Activated T-cell treated with anti-CD3 and anti-CD28 coated beads for 24 hours (primary cell): ENCODE measurements around the gene WFIKKN1.
"Not testable (repeated sequence)": the region's sequence is repeated elsewhere in the genome, so short reads cannot be mapped to it uniquely, and the experiment has no call there.

ENCODE experiments used
- DNase-seq: peaks from one replicate; pipeline ENCODE4 v3.0.0-alpha.2; 2020; ENCODE audit warnings: low read depth

Gene WFIKKN1

DNA sequence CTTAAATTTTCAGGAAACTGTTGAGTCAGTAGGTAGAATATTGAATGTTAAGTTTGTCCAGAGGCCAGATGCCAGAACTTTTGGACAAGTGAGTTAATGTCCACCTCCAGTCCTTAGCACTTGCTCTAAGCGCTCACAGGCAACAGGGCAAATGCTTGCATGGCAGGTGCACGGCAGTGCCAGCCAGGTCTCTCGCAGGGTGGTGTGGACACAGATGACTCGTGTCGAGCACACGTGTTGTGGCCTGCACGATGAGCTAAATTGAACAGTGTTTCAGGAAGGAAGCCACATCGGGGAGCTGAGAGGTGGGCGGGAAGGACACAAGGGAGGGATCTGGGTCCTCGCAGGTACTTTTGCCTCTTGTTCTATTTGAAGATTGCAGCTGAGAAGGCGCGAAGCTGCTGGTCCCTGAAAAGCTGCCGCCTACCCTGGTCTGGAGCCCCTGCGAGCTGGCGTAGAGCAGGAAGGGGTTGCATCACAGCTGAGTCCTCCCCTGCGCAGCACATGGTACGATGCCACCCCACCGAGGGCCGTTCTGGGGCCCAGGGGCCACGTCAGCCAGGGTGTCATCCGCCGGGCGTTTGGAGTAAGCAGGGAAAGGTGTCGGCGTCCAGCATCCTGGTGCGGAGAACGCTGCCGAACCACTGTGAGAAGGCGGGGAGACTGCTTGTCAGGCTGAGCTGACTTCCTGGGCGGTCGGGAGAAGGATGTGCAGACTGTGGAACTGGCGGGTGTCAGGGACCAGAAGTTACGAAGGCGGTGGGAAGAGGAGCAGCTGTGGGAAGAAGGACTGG is 34.6 kb upstream of the WFIKKN1 start:
- DNase-seq, result no peak

- DNase-seq, result no peak
Observed at GRCh38 chr16:596736-597060, 34.1 kb upstream of the WFIKKN1 start.

GRCh38 chr16:597655-598054 is 33.1 kb upstream of the WFIKKN1 start:
- not testable (repeated sequence) for DNase-seq

DNA sequence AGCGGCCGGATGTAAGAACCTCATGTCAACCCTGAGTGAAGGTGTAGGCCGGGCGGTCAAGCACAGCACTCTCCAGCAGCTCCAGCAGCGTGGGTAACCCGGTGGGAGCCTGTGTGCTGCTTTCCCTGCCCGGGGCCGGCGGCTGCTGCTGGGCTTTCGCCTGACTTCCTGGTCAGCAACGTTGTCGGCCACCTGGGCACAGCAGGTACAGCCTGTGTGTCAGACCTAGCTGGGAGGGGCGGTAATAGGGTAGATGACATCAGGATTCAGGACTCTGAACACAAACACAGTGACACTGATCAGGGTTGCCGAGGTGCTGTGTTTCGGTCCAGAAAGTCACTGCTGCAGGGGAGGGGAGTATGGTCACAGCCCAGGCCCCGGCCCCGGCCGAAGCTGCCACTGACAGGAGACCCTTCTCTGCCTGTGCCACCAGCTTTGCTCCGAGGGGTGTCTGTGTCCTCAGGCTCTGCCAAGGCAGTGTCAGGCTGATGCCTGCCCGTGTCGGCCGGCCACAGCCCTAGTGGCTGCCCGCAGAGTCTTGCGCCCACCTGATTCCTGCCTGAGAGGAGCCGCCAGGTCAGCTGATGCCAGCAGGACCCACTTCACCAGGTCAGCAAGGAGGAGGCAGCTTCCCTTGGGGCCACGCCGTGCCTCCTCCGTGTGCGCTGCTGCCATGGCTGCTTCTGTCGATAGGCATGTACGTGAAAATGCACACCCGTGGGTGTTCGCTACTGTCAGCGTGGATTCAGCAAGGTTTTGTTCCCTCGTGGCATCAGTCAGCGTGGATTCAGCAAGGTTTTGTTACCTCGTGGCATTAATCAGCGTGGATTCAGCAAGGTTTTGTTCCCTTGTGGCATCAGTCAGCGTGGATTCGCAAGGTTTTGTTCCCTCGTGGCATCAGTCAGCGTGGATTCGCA is 31.7 kb upstream of the WFIKKN1 start:
- no peak for DNase-seq

DNA sequence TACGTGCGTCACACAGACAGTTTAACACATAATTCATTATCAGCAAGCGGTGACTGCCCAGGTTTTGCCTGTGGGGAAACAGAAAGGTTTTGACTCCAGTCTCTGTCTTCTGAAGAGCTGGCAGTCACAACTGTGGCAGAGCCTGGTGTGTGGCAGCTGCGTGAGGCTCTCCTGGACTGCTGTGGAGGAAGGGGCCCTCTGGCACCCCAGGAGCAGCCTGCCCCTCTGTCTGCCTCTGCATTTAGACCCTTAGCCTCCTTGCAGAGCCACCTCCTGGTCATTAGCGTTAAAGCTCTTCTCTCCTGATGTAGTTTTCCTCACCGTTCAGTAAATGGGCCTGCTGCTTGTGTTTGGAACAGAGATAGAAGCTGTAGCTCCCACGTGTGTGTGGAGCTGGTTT is 30.0 kb upstream of the WFIKKN1 start:
- DNase-seq, result no peak

- DNase-seq, result no peak
Observed at GRCh38 chr16:603933-604332, 26.9 kb upstream of the WFIKKN1 start.

DNA sequence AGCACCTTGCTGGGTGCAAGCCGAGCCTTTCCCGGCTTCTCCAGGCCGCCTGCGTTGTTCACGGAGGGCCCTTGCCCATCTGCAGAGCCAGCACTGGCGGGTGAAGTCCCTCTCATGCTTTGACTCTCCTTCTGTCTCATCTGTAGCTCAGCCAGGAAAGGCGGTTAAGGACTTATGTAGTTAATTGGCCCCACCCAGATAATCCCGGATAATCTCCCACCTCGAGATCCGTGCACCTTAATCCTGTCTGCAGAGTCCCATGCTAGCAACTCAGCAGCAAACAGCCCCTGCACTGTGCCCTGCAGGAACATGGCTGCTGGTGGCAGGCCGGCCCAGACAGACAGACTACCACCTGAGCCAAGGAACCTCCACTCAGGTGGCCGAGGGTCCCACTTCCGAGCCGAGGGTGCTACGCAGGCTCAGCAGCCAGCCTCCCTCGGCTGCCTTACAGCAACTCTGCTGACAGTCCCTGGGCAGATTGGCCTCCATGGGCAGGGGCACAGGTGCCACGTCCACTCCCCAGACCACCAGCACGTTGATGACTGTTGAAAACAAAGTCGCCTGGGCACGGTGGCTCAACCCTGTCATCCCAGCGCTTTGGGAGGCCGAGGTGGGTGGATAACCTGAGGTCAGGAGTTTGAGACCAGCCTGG is 24.0 kb upstream of the WFIKKN1 start:
- DNase-seq, result no peak

GRCh38 chr16:608019-608418 is 22.8 kb upstream of the WFIKKN1 start:
- DNase-seq, result peak; percentile 30

DNA sequence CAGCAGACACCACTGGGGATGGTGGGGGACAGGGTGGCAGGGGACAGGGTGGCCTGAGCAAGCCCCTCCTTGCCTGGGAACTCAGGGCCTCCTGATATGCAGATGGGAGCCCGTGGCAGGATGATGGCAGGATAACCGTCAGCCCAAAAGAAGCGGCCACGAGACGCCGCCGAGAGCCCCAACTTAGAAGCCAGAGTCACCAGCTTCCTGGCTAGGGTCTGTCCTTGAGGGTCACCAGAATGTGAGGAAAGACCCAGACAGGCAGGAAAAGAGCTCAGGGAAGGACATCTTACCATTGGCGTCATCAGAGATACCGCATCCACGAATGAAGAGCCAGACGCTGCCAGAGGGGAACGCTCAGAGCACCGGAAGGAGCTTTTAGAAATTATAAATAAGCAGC is 21.5 kb upstream of the WFIKKN1 start:
- no peak for DNase-seq

DNA sequence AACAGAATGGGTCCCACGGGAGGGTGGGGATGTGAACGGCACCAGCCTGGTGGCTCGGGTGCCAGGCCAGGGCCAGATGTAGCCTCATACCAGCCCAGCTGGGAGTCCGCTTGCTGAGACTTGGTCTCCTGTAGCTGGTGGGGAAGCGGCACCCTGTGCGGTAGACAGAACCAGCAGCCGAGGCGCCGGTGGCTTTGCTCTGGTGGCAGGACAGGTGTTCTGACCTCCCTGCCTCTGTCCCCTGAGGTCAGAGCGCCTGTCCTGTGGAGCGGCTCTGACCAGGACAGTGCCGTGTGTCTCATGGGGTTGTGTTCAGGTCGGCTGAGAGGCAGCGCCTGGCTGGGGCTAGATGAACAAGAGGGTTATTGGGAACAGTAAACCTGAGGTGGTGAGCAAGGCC is 20.8 kb upstream of the WFIKKN1 start:
- DNase-seq, result no peak

DNA sequence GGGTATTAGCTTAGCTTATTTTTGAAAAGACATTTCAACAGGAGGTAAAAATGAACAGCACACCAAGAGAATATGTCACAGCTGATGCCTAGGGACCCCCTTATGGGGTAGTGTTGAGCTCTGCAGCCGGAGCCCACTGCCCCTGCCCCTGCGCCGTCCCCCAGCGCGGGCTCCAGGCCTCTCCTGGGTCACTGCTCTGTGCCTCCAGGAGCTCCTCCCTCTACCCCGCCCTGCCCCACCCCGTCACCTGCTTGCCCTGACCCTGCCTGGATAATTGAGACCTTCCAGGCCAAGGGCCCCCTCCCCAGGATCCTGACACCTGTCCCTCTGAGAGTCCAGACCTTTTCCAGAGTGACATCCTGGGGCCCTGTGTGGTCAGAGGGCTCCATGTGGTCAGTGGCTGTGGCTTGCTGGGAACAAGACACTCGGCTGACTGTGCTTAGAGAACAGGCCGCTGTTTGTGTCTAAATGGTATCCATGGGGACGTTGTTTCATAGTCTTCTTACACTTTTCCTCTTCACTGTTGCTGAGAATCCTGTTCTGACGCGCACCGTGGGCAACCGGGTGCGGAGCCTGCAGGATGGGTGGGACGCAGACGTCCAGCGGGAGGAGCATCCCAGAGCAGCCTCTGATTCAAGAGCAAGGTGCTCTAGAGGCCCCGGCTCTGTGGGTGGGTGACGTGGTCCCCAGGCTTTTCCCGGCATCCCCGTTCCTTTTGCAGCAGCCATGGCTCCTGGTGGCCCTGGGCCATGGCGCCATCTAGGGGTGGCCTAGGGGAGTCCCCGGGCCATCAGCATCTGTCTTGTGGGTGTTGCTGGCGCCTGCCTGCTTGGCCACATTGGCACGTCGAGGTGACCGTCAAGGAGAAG is 20.0 kb upstream of the WFIKKN1 start:
- peak; percentile 47 for DNase-seq

DNA sequence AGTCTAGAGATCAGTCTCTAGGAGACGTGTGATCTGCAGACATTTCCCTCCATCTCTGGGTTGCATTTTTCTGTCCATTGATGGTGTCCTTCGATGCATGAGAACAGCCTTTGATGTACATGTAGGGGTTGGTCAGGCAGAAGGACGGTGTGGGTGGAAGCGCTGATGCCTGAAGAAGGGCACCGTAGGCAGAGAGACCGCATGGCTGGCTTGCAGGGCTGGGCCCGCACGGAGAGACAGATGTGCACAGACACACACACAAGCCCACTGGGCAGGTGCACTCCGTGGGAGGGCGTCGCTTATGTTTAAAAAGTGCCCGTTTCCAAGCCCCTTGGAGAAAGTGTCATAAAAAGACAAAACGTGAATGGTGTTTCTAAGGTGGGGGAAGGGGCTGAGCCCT is 15.7 kb upstream of the WFIKKN1 start:
- DNase-seq, result no peak

DNA sequence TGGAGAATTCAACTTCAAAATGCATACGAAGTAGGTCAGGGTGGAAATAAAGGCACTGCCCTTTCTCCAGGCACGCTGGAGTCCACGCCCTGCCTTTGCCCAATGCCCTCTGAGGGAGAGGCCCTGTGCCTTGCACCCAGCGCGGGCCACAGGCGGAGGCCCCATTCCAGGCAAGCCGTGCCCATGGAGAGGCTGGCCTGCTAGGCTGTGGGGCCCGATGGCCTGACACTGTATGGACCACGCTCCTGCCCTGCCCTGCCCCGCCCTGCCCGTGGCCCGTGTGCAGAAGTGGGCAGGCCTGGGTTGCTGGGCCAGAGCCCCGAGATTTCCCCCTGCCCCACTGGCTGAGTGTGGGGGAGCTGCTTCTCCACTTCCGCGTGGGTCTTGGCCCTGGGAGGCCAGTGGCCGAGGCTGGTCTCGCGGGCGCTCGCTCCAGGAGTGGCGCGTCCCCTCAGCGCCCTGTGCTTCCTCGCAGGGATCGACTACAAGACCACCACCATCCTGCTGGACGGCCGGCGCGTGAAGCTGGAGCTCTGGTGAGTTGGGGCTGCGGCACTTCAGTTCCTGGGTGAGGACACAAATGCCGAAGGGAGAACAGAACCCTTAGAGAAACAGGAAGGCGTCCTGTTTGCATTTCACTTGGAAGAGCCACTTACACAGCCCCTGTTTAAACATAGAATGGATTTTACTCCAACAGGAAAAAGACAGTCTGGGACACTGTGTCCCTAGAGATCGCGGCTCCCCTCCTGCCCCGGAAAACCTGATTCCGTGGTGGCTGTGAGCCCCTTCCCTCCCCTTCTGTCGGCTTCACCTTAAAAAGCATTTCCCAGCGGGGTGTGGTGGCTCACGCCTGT is 13.8 kb upstream of the WFIKKN1 start:
- no peak for DNase-seq

DNA sequence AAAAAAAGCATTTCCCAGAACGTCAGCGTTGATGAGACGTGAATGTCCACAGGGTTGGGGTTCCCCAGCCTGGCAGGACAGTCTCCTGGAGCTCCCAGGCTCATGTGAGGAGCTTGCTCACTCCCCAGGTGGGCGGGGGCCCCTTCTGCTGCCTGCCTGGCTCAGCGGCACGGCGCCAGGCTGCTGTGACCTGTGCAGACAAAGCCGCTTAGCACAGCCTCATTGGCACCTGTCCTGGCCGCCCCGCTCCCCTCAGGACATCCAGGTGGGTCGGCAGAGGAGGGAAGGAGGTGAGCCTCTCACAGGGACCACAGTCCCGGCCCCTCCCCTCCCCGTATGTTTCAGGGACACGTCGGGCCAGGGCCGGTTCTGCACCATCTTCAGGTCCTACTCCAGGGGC is 12.9 kb upstream of the WFIKKN1 start:
- DNase-seq, result no peak

DNA sequence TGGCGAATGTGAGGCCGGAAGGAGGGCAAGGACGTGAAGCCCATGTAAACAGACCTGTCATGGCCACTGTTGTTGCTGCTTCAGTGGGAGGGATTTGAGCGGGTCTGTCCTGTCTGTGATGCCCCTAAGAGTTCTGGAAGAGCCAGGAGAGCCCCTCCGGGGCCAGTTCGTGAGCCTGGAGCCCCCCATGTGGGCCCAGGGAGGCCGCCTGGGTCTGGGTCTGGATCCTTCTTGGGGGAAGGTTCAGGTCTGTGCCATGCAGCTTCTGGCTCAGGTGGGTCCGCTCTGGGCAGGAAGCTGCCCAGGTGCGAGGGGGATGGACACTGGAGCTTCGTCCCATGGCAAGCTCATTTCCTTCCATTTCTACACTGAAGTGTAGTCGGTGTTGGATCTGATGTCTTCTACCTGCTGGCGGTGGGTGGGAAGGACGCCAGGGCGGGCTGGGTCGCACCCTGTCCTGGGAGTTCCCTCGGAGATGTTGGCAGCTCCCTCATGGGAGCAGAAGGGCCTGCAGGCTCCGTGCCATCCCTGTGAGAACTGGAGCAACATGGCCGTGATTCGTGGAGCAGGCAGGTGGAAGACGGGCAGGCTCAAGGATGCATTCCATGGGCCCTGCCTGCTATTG is 11.2 kb upstream of the WFIKKN1 start:
- DNase-seq, result no peak

GRCh38 chr16:620700-621525 is 9.9 kb upstream of the WFIKKN1 start:
- DNase-seq, result no peak

DNA sequence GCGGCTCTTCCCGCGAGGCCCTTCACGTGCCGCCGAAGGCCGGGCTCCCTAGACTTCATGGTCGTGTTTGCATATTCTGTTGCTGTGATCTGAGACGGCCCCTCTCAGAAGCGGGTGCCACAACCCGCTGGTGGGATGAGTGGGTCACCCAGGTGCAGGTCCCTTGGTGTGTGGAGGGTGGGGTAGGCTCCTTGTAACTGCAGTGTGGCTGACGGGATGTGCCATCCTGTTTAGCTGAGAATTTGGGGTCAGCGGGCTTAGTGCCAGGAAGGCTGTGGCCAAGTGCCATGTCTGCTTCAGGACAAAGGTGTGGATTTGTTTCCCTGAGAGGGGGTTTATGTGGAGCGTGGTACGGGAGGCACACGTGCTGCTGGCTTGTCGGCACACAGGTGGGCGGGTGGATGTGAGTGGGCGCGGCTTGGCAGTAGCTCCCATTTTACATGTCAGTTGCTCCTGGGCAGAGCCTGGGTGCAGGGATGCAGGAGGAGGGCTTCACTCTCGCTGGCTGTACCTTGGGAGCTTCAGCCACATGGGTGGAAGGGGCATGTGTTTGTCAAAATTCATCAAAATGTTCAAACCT is 9.2 kb upstream of the WFIKKN1 start:
- no peak for DNase-seq

DNA sequence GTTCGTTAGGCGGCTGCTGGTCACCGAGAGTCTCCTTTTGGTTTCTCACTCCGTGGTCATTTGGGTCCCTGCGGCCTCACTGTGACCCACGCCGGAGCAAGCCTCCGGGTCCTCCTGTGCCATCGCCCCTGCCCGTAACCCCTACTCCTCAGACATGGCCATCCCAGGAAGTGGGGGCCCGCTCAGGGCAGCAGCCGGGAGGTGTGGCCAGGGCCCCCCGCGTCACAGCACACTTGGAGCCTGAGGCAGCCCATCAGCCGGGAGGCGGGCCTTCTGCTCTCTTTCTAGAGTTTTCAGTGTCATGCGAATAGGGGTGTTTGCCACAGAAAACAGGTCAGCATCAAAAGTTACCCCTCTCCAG is 7.9 kb upstream of the WFIKKN1 start:
- DNase-seq, result no peak

DNA sequence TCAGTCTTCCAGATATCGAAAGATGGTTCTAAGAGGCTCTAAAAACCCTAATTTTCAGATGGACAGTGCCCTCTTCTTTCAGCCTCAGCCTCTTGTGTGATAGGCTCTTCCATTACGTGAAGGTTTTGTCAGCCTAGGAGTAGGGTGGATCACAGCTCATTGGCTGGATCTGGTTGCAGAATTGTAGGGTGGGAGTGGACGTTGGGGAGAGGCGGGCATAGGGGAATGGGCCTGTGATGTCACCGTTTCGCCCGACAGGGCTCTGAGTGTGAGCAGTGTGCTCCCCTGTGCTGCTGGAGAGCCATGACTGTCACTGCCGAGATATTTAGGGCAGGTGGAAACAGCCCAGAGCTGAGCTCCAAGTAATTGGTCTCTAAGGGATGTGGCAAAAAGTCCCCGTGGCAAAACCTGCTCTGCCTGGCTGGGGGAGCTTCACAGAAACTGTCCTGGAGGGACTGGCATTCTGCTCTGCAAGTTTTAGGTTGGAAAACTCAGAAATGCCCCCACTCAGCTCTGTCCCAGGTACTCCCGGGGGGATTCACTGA is 6.2 kb upstream of the WFIKKN1 start:
- DNase-seq, result no peak
